NT2/D1 (cell line): Measurements from ENCODE around the gene HSD3B2.

Source experiments
- SUZ12 ChIP-seq: IDR thresholded peaks from 2 replicates; pipeline ENCODE4 v1.6.1; 2011; ENCODE audit not compliant: insufficient read length, insufficient read depth; ENCODE audit errors: extremely low read depth
- YY1 ChIP-seq: IDR thresholded peaks from 2 replicates; pipeline ENCODE4 v1.6.1; 2011; ENCODE audit not compliant: insufficient read length, insufficient read depth
- ZNF274 ChIP-seq: IDR thresholded peaks from 2 replicates; pipeline ENCODE4 v1.6.1; 2011; ENCODE audit warnings: mild to moderate bottlenecking, low read depth, low read length

DNA sequence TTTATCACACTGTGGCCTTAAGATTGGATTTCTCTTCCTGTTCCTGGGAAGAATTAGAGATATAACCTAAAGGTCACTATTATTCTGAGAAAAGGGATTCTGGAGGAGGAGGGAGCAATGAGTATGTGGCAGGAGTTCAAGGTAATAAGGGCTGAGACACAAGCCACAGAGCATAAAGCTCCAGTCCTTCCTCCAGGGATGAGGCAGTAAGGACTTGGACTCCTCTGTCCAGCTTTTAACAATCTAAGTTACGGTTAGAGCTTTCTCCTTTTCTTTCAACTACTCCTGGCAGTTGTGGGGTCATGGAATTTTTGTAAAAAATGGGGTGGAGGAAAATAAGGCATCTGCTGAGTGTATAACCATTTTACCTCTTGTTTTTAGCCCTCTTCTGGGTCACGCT is at the start of gene HSD3B2:
- TF ChIP-seq ZNF274 (no peak), YY1 (no peak), SUZ12 (no peak)
